Activated effector memory CD4-positive, alpha-beta T cell treated with Interleukin-2 at 50 U/mL for 16 hours (primary cell): ENCODE data around the gene PCDHGA12.

Experiments
- DNase-seq: peaks from one replicate; pipeline ENCODE4 v3.0.0-alpha.2; 2020

PCDHGA12 gene

DNA sequence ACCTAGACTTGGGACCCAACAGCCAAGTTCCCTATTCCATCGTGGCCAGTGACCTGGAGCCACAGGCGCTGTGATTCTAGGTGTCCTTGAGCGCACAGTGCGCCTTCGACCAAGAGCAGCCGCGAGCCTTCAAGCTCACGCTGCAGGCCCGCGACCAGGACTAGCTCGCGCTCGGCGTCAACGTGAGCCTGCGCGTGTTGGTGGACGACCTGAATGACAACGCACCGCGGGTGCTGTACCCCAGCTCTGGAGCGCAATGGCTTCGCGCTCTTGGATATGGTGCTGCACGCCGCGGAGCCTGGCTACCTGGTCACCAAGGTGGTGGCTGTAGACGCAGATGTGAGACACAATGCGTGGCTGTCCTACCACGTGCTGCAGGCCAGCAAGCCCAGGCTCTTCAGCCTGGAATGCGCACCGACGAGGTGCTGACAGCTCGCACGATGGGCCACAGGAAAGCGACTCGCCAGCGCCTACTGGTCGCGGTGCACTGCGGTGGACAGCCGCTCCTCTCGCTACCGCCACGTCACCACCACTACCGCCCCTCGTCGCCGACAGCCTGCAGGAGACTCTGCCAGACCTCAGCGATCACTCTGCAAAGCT, 11.4 kb downstream of the PCDHGA12 start:
- no peak for DNase-seq

DNA sequence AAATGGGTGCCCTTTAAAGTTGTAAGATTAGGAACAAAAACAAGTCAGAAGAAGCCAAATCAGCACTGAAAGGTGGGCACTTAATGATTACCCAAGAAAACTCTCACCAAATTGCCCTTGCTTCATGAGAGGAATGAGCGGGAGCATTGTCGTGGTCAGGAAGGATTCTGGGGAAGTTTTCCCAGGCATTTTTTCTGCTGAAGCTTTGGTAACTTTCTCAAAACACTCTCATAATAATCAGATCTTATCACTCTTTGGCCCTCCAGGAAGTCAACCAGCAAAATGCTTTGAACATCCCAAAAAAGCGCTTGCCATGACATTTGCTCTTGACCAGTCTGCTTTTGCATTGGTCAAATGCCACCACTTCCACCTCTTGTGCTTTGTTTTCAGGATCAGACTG, 35.0 kb downstream of the PCDHGA12 start:
- no peak for DNase-seq

DNA sequence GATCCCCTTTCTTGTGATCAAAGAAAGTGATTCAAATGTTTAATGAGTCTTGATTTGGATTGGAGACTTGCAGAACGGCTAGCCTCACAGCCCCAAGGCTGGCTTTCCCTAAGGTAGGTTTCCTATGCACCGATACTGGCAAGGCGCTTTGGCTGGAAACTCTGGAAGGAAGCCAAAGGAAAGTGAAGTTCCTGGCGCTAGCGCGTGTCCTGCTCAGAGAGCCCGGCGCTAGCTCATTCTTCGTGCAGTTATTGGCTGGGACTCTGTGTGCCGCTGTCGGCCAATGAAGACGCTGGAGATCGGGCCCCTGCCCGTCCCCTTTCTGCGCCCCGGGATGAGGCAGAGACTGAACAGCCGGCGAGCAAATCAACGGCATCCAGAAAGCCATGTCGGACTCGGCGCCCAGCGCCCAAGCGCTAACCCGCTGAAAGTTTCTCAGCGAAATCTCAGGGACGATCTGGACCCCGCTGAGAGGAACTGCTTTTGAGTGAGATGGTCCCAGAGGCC, 45.4 kb downstream of the PCDHGA12 start, which contains the start of gene PCDHGC3:
TSS of gene PCDHGC3 (plus strand) at position 342 of the 507 bp plus-strand sequence. CDS start at position 493, 151 bp downstream.
- no peak for DNase-seq

GRCh38 chr5:141476132-141476911, 46.0 kb downstream of the PCDHGA12 start:
- DNase-seq, result no peak

GRCh38 chr5:141477044-141477575, 46.8 kb downstream of the PCDHGA12 start:
- DNase-seq, result no peak

DNA sequence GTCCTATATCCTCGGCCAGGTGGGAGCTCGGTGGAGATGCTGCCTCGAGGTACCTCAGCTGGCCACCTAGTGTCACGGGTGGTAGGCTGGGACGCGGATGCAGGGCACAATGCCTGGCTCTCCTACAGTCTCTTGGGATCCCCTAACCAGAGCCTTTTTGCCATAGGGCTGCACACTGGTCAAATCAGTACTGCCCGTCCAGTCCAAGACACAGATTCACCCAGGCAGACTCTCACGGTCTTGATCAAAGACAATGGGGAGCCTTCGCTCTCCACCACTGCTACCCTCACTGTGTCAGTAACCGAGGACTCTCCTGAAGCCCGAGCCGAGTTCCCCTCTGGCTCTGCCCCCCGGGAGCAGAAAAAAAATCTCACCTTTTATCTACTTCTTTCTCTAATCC, 47.5 kb downstream of the PCDHGA12 start:
- DNase-seq, result no peak

- no peak for DNase-seq
These were observed 48.1 kb downstream of the PCDHGA12 start for GRCh38 chr5:141478321-141478945.

DNA sequence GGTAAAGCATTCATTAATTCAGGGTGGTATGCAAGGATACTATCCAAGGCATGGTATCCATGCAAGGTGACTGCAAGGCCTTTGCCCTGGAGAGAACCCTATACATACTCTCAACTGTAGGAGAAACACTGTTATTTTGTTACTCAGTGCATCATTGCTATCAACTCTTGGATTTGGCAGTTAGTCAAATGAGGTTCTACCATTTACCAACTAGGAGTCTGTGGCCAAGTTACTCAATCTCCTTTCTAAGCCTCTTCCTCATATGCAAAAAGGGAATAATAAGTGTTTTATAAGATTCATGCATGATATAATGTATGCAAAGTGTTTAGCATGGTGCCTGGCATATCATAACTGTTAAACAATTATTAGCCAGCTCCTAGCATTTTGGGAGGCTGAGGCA, 49.5 kb downstream of the PCDHGA12 start:
- no peak for DNase-seq
